Mucosa of descending colon (tissue), 3 donors: Measurements from ENCODE around the gene ATF3. TPM values are rescaled to one million over a fixed set of nuclear protein-coding genes. Genes with fewer than 3 reads are reported as not detected.

Source experiments
- ATAC-seq: fragments of 200-7000 bp; cut with Tn5 transposase; one replicate; pipeline ENCODE4 v1.9.1; 2020; ENCODE audit warnings: mild to moderate bottlenecking, moderate library complexity
- DNase-seq, 3 donors: peaks; one replicate each; pipeline ENCODE4 v3.0.0-alpha.2; 2020
- H3K36me3 ChIP-seq: fragments of 200-600 bp; one replicate; pipeline ENCODE4 v1.8.0; 2021; ENCODE audit warnings: low read depth, mild to moderate bottlenecking
- H3K4me1 ChIP-seq: fragments of 200-600 bp; one replicate; pipeline ENCODE4 v1.8.0; 2021; ENCODE audit warnings: low read depth, mild to moderate bottlenecking
- H3K4me3 ChIP-seq: fragments of 200-600 bp; one replicate; pipeline ENCODE4 v1.8.0; 2021; ENCODE audit warnings: mild to moderate bottlenecking
- H3K9me3 ChIP-seq: fragments of 200-600 bp; one replicate; pipeline ENCODE4 v1.8.0; 2021; ENCODE audit warnings: mild to moderate bottlenecking
- CTCF ChIP-seq: fragments of 200-600 bp; IDR thresholded peaks from one replicate; pipeline ENCODE4 v1.8.0; 2022; ENCODE audit warnings: antibody characterized with exemption, mild to moderate bottlenecking
- intact Hi-C, 2 donors: fragments of 100-400 bp; cut with DNase I in 1 of 2; cut with micrococcal nuclease in 1 of 2; formaldehyde crosslinking; loops; one replicate each; pipeline versions ENCODE4 v1.11.0 to v1.11.1; 2022; cut with DNase I, micrococcal nuclease
- long read RNA-seq, 2 donors: library from polyadenylated mRNA; unstranded; transcript quantifications; one replicate each; pipeline ENCODE4 v2.0.0, GENCODE V29; 2019 to 2021
- total RNA-seq, 3 donors: library from RNA; stranded (reverse); fragmentation: NEBNext Ultra II Directional in 2 of 3; extraction: Animal tissue kit (Norgen Biotek cat#: 25700) in 2 of 3; gene quantifications; one replicate each; pipeline versions ENCODE4 v1.2.1 to v1.2.4, GENCODE V29; 2021 to 2023
- donor health status: DM: no; HTN: no; CAD: no; lungs with moderate emphysema.
- donor health status: DM: no; HTN: no; CAD: no.
- donor health status: DM: no; HTN: yes; CAD: no.

Gene ATF3
- 100 to 1,000 TPM in 1 of 3 donors, 10 to 100 TPM in 2; 20.2 to 121 (median 42.0) TPM for total RNA-seq
- long read RNA-seq, donor 1, transcript ATF3-208 (3 exons, 1,626 nt): minor isoform, 6 of 90 reads
- long read RNA-seq, donor 1, transcript ATF3-202 (4 exons, 2,033 nt): major isoform, 71 of 90 reads
- long read RNA-seq, donor 1, partial matches to known transcripts: 2 of 90 reads
- long read RNA-seq, donor 1, other reads (novel, unspliced or antisense): 10 of 90 reads
- long read RNA-seq, donor 2, partial matches to known transcripts: 0 of 6 reads
- long read RNA-seq, donor 2, other reads (novel, unspliced or antisense): 4 of 6 reads

- ATAC-seq (peak; percentile 88), DNase-seq (peak; percentile 97 to 98 (median 98))
- peaks cover 19% of the 10 kb centered on the region for H3K4me1 ChIP-seq
- TF ChIP-seq CTCF: no peak
- intact Hi-C loops: no loop called here
- H3K36me3 ChIP-seq: no peaks in the 10 kb centered on the region
- H3K4me3 ChIP-seq: peak within 1 kb of the TSS; percentile 43
- H3K9me3 ChIP-seq: no peaks in the 10 kb centered on the region
Measured at GRCh38 chr1:212608392-212608958, at the start of gene ATF3. TSS of gene ATF3 (plus strand) at chr1:212608761. CDS start at chr1:212615022, 6,261 bp downstream.

GRCh38 chr1:212559929-212560328, 48.6 kb upstream of the ATF3 start:
- no peak for ATAC-seq
- H3K4me1 ChIP-seq: peaks cover 4% of the 10 kb centered on the region

GRCh38 chr1:212560933-212561460, 47.6 kb upstream of the ATF3 start:
- no peak for DNase-seq
- ATAC-seq: no peak
- peaks cover 4% of the 10 kb centered on the region for H3K4me1 ChIP-seq
- no peaks in the 10 kb centered on the region for H3K9me3 ChIP-seq
- intact Hi-C loops: no loop called here
- TF ChIP-seq CTCF: no peak
- no peaks in the 10 kb centered on the region for H3K36me3 ChIP-seq
- no peak overlapping the region for H3K4me3 ChIP-seq

More at GRCh38 chr1:212559929-212560328, 48.6 kb upstream of the ATF3 start:
- intact Hi-C loops: no loop called here
- H3K4me3 ChIP-seq: no peak overlapping the region
- no peaks in the 10 kb centered on the region for H3K9me3 ChIP-seq
- DNase-seq: peak; percentile 15 to 55 (median 35)
- H3K36me3 ChIP-seq: no peaks in the 10 kb centered on the region
- TF ChIP-seq CTCF: no peak

GRCh38 chr1:212561501-212561931, 47.0 kb upstream of the ATF3 start:
- H3K4me3 ChIP-seq: no peak overlapping the region
- ATAC-seq (no peak), DNase-seq (no peak)
- peaks cover 4% of the 10 kb centered on the region for H3K4me1 ChIP-seq
- intact Hi-C loops: no loop called here
- H3K9me3 ChIP-seq: no peaks in the 10 kb centered on the region
- H3K36me3 ChIP-seq: no peaks in the 10 kb centered on the region
- TF ChIP-seq CTCF: no peak

GRCh38 chr1:212562771-212563170, 45.8 kb upstream of the ATF3 start:
- no peak for TF ChIP-seq CTCF
- intact Hi-C loops: no loop called here
- no peak for ATAC-seq

More at GRCh38 chr1:212562771-212563170, 45.8 kb upstream of the ATF3 start:
- no peak for DNase-seq
- Histone ChIP-seq H3K36me3 (no peaks in the 10 kb centered on the region), H3K9me3 (no peaks in the 10 kb centered on the region), H3K4me1 (peaks cover 9% of the 10 kb centered on the region), H3K4me3 (no peak overlapping the region)
